ENCODE measurements around the gene SIX5.

GRCh38 chr19:45814166-45814780 lies 45.2 kb upstream of the SIX5 start:
- TF ChIP-seq ZNF114 (tag by site-specific recombination; IDR thresholded peaks at IDR 0.05), result no peak
- TF ChIP-seq ZNF23 (tag by site-specific recombination; IDR thresholded peaks at IDR 0.05; ENCODE audit: borderline replicate concordance), result no peak
- TF ChIP-seq ZBTB21 (tag by site-specific recombination; IDR thresholded peaks at IDR 0.05), result no peak
- TF ChIP-seq CTCF (tag by site-specific recombination; IDR thresholded peaks at IDR 0.05), result no peak
- no peak for TF ChIP-seq HOXA7 (CRISPR knock-in tag; IDR thresholded peaks at IDR 0.05; ENCODE audit: borderline replicate concordance)
- TF ChIP-seq ZNF629 (tag by site-specific recombination; IDR thresholded peaks at IDR 0.05), result no peak
- no peak for TF ChIP-seq ZNF133 (tag by site-specific recombination; IDR thresholded peaks at IDR 0.05)
- TF ChIP-seq TCF7L2 (IDR thresholded peaks at IDR 0.05; ENCODE audit: borderline replicate concordance, low read depth, low read length), result no peak
- no peak for TF ChIP-seq ZNF792 (tag by site-specific recombination; IDR thresholded peaks at IDR 0.05)
- no peak for TF ChIP-seq ZBTB20 (tag by site-specific recombination; IDR thresholded peaks at IDR 0.05)
